ENCODE measurements around the gene CACNA1S.

CACNA1S gene

DNA sequence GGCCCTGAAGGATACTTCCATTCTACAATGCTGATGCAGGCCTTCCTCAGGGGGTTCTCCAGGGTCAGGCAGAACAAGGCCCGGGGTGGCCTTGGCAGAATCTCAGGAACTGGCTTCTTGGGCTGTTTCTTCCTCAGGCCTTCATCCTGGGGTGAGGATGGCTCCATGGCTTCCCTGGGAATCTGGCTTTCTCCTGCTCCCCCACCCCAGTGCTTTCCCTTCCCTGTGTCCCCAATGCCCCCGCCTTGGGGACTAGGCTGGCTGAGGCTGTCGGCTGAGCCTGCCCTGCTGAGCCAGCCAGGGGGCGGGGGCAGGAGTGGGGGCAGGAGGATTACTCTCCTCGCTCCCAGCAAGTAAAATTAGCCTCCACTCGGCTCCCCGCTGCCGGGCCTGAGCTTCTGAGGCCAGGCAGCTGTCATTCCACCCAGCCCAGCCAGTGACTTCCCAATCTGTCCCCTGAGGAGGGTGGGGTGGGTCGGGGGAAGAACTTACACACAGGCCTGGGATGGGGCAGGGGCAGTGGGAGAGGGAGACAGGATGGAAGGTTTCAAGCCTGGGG, at the start of gene CACNA1S:
Gene CACNA1S, minus strand, starts transcription at position 254 of the 559 bp plus-strand sequence. Its CDS starts 87 bp downstream, at position 167.
- no peak for DNase-seq

- DNase-seq: no peak
These were observed 45.7 kb upstream of the CACNA1S start for GRCh38 chr1:201157949-201158348.

DNA sequence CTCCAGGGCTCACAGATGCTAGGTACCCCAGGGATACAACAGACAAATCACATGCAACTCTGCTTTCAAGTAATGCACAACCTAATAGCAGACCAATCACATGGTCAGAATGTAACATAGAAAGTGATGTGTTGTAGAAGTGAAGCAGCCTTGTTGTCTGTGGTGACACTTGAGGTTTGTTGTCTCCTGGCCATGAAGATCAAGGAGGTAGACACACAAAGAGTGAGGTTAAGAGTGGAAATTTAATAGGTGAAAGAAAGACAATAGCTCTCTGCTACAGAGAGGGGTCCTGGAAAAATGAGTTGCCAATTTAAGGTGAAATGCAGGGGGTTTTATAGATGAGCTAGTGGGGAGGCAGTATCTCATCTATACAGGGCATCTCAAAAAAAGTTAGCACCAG, 44.6 kb upstream of the CACNA1S start:
- DNase-seq: no peak

DNA sequence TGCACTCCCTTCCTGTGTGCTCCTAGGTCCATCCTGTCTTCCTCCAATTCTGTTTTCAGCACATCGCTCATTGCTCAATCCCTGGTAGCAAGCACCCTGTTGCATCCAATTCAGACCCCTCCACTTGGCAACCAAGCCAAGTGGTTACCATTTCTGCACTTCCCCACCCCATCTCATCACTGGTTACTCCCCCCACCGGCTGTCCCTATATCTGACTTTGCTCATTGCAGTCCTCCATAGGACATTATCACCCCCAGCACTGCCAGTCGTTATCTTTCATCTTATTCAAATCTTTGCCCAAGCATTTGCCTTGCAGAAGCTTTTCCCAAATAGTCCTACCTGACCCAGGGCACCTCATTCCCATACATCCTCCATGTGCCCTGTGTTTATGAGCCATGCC, 44.1 kb upstream of the CACNA1S start:
- DNase-seq: no peak

DNA sequence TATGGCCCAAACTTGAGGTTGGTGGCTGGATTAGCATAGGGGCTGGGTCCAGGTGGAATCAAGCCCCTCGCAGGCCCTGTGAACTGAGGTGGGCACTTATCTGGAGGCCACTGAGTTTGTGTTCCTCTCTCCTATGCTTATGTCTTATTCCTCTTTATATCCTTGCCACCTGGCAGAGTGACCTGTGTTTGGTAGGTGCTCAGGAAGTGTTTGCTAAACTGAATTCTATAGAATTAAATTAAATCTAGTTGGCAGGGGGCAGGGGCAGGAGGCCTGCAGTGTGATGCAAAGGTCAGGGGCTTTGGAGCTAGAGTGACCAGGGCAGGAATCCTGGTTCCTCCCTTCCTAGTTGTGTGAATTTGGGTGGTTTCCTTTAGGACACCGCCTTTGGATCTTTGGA, 43.1 kb upstream of the CACNA1S start:
- no peak for DNase-seq

GRCh38 chr1:201154389-201155165, 42.4 kb upstream of the CACNA1S start, which contains the start of gene TMEM9:
TSS of gene TMEM9 (minus strand) at chr1:201154474. CDS start at chr1:201153923, 551 bp downstream.
- peak; percentile 99 for DNase-seq

- DNase-seq: no peak
These were observed 41.5 kb upstream of the CACNA1S start for GRCh38 chr1:201153474-201154388.

DNA sequence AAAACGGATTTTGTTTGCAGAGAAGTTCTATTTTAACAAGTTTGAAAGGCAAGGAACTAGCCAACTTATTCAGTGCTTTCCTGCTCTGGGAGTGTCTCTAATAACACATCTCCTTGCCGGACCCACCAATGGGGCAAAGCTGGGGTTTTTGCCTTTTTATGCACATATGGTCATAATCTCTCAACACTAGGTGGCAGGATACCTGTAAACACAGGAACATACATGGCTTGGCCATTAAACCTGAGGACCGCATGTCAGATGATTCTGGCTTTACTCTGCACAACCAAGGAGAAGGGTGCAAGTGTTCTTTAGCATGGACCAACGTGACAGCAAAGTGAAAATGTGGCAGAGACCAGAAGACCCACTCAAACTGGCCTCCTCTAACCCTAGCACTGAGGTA, 37.2 kb upstream of the CACNA1S start:
- no peak for DNase-seq

- no peak for DNase-seq
These were observed 35.3 kb upstream of the CACNA1S start for GRCh38 chr1:201147396-201148015.

DNA sequence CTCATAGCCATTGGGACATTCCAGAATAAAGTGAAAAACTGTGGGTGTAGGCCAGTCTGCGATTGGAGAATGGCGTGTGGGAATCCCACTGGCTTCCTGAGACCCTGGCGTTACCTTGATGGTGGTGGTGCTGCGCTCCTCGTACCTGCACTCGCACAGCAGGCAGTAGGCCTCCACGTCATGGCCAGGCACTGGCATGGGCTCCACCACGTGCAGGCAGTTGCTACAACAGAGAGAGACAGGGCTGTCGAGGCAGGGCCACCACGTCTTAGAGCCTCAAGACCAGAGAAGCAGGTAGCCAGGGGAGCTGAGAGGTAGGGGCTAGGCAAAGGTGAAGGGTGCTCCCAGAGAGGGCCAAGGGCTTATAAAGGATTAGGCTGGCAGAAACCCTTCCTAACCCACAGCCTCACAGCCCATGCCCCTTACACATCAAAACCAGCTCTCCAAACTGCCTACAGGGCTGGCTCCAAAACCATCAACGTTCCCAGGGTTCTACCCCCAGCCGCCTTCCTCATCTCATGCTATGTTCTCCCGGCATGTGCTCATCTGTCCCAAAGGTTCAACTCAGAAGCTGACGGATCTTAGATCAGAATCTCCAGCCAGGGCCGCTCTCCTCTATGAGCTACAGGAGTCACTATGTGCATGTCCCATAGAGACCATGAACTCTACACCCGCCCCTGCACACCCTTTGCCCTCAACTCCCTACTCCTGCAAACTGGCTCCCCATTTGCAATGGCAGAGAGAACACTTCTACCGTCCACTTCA, 34.6 kb upstream of the CACNA1S start:
- no peak for DNase-seq

DNA sequence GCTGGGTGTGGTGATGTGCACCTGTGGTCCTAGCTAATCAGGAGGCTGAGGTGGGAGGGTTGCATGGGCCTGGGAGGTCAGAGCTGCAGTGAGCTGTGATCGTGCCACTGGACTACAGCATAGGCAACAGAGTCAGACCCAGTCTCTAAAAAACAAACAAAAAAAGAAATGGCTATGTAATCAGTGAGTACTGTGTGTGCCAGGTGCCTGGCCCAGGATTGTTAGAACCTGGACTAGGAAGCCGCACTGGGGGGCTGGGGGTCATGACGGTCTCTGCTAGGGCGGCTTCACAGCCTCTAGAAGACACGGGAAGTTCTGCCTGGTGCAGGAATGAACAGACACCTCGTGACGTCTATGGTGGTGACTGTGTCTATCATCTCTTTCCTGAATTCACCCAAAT, 33.6 kb upstream of the CACNA1S start:
- no peak for DNase-seq

DNA sequence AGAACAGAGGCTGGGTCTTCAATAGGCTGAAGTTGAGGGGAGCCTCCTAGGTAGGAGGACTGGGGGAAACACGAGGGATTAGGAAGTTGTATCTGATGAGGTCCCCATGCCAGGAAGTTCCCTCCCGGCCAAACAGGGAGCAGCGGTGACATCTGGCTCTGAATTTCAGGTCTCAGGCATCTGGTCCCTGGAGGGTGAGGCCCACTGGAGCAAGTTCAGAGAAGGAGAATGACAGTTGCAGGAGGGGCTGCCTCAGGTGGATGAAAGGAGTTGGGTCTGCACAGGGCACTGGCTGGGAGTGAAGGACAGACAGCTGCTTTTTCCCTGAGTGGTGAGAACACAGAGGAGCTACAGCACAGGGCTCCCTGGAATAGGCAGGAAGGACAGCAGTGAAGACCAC, 32.9 kb upstream of the CACNA1S start:
- no peak for DNase-seq

- no peak for DNase-seq
These were observed 32.5 kb upstream of the CACNA1S start for GRCh38 chr1:201144701-201145100.

- DNase-seq: no peak
These were observed 31.8 kb upstream of the CACNA1S start for GRCh38 chr1:201143726-201144635.

DNA sequence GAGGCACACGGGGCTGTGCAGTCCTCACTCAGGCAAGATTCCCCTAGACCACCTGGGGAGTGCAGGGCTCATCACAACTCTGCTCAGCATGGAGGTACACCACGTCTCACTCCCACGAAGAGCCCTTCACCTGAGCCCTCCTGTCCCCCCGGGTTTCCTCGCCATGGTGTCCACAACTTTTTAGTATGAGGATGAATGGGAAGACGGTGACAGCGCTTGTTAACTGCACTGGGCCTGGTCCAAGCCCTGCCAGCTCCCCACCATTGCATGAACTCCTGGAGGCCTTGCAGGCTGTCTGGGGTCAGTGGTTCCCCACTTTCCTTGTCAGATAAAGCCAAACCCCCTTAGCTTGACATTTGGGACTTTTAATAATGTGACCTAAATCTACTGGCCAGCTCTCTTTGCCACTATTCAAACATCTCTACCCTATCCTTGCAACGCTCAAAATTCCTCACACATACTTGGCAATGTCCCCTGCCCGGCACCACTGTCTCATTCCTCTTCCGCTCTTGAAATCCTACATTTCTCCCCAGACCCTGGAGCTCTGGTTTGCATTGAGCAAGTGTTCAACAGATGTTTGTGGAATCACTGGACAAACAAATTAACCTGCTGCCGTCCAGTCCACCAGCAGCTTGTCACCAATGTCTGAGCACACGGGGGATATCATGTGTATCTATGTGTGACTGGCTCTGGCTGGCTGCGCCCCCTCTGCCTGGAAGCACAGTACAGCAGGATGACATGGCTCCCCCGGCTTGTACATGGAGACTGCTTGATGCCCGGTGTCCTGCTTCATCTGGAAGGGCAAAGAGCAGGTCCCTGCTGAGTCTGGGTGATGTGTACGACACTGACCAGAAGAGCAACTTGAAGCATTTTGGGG, 30.9 kb upstream of the CACNA1S start:
- no peak for DNase-seq

- no peak for DNase-seq
These were observed 30.0 kb upstream of the CACNA1S start for GRCh38 chr1:201142011-201142848.

DNA sequence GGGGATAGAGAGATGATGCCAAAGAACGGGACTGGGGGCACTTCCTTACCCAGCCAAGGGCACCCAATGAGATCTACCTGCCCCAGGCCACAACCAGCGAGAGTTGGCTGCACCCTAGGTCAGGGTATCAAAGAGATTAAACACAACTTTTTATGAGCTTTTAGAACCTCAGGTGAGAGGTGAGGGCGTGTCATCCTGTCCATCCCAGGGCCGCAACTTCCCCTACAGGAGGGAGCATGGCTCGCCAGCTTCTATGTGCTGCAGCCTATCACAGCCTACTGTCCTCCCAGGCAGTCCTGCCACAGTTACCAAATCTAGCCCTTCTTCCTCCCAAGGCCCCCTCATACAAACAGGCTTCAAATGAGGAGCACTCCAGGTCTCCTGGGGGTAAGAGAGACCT, 29.2 kb upstream of the CACNA1S start:
- DNase-seq: no peak

GRCh38 chr1:201140941-201141260, 28.7 kb upstream of the CACNA1S start:
- no peak for DNase-seq

- no peak for DNase-seq
These were observed 28.2 kb upstream of the CACNA1S start for GRCh38 chr1:201140235-201140940.
